ENCODE data around the gene ANAPC5. TPM values are rescaled to one million over a fixed set of nuclear protein-coding genes. Genes with fewer than 3 reads are reported as not detected.
A peak's percentile ranks its signal among the peaks of the same experiment; 100 is the strongest.

The ANAPC5 gene
- polyA plus RNA-seq, 3 donors = 130 to 200 (median 171) TPM

GRCh38 chr12:121267822-121268221 lies 84.4 kb downstream of the ANAPC5 start:
- no peak for DNase-seq

GRCh38 chr12:121264951-121265515 lies 87.2 kb downstream of the ANAPC5 start:
- peak; percentile 23 for DNase-seq

- DNase-seq = no peak
Measured at GRCh38 chr12:121264135-121264534, 88.1 kb downstream of the ANAPC5 start.

DNA sequence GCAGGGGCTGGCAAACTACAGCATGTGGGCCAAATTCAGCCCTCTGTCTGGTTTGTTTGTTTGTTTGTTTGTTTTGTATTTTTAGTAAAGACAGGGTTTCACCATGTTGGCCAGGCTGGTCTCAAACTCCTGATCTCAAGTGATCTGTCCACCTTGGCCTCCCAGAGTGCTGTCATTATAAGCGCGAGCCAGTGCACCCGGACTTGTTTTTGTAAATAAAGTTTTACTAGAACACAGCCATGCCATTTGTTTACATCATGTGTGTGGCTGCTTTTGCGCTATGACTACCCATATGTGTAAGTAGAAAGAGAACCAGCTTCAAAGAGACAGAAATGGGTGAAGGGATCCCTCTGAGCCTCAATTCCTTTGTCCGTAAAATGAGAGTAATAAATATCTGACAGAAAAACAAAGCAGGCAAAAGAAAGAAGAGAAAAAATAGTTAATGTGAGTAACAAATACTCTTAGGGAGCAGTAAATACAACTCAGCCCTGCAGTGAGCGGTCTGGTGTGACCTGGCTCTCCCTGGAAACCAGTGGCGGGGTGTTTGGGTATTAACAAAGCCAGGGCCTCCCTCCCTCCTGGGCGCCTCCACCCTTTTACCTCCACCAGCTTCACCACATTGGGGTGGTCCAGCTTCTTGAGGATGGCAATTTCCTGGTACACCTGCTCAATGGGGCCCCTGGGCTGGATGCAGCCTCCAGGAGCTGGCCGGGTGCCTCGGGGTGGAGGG lies 88.8 kb downstream of the ANAPC5 start:
- DNase-seq = no peak

DNA sequence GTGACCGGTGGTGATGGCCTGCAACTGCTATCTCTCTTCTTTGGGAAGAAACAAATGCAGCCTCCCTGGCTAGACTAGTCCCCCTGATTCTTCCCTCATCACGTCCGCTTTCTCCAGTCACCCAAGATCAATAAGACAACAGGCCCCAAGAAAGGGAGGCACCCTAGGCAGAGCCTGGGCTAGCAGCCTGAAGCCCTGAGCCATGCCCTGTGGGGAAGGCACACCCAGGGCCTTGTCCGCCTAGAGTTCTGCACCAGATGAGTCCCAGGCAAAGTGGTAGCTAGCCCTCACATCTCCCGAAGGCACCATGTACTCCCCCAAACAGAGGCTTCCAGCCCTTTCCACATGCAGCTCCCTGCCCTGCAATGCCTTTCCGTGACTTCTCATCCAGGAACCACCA lies 90.8 kb downstream of the ANAPC5 start:
- DNase-seq = no peak

- DNase-seq = no peak
Measured at GRCh38 chr12:121260091-121260490, 92.1 kb downstream of the ANAPC5 start.

- no peak for DNase-seq
Measured at GRCh38 chr12:121259074-121259473, 93.1 kb downstream of the ANAPC5 start.

Other genes starting within 250 kb of the ANAPC5 start
- 1 to 10 TPM in 1 of 3 donors, under 1 TPM in 2; 0.54 to 1.2 (median 0.81) TPM for gene P2RX7, start 219.5 kb downstream of the ANAPC5 start, polyA plus RNA-seq (ENCODE audit: insufficient read length in 3 of 3)
- gene P2RX4, start 142.3 kb downstream of the ANAPC5 start, polyA plus RNA-seq (ENCODE audit: insufficient read length in 3 of 3) = 10 to 100 TPM; 33.6 to 39.6 (median 33.8) TPM
- 10 to 100 TPM; 36.3 to 41.1 (median 37.2) TPM for gene CAMKK2, start 55.7 kb downstream of the ANAPC5 start, polyA plus RNA-seq (ENCODE audit: insufficient read length in 3 of 3)
- 10 to 100 TPM; 43.2 to 48.8 (median 45.0) TPM for gene RNF34, start 47.7 kb upstream of the ANAPC5 start, polyA plus RNA-seq (ENCODE audit: insufficient read length in 3 of 3)
- 10 to 100 TPM; 77.4 to 80.0 (median 79.4) TPM for gene KDM2B, start 228.6 kb upstream of the ANAPC5 start, polyA plus RNA-seq (ENCODE audit: insufficient read length in 3 of 3)

All from renal pelvis (tissue), 4 donors.